ENCODE measurements around the gene ANKRD39.

Gene ANKRD39

GRCh38 chr2:96799623-96799935 lies 58.2 kb downstream of the ANKRD39 start:
- no peak overlapping the region for H3K4me3 ChIP-seq (ENCODE audit: low read depth, low read length)
- no peak for DNase-seq (ENCODE audit: low read depth, low spot score)
- in situ Hi-C loops (cut with HindIII; ENCODE audit: low sequenced_read_pairs): no loop called here
- TF ChIP-seq CTCF (IDR thresholded peaks at IDR 0.05; ENCODE audit: low read depth, low read length): no peak

GRCh38 chr2:96798733-96799622 lies 58.8 kb downstream of the ANKRD39 start:
- TF ChIP-seq CTCF (IDR thresholded peaks at IDR 0.05; ENCODE audit: low read depth, low read length): no peak
- in situ Hi-C loops (cut with HindIII; ENCODE audit: low sequenced_read_pairs): no loop called here
- DNase-seq (ENCODE audit: low read depth, low spot score): no peak
- no peak overlapping the region for H3K4me3 ChIP-seq (ENCODE audit: low read depth, low read length)

Measured in astrocyte of the spinal cord (primary cell).